CD8-positive, alpha-beta memory T cell (primary cell): Measurements from ENCODE around the gene BCR. TPM values are rescaled to one million over a fixed set of nuclear protein-coding genes. Genes with fewer than 3 reads are reported as not detected.
"Not testable (repeated sequence)": the region's sequence is repeated elsewhere in the genome, so short reads cannot be mapped to it uniquely, and the experiment has no call there.

Experiments used
- CTCF ChIA-PET: fragments of 350-600 bp; sonication (Branson Sonifier 250); formaldehyde crosslinking; loops from one replicate; lab custom pipeline; 2021; ENCODE audit warnings: antibody characterized with exemption; lab: Charles Lee
- POLR2A ChIA-PET: fragments of 350-600 bp; sonication (Branson Sonifier 250); formaldehyde crosslinking; loops from one replicate; lab custom pipeline; 2021; ENCODE audit warnings: antibody characterized with exemption; lab: Charles Lee
- DNase-seq, 5 donors: peaks; one replicate each; pipeline versions ENCODE4 v3.0.0 to v3.0.0-alpha.2; 2020 to 2022; ENCODE audit warnings: mixed read lengths in 1 of 5
- H3K27ac ChIP-seq: one replicate; pipeline ENCODE4 v1.7.0; 2013; ENCODE audit warnings: low read depth, mild to moderate bottlenecking, low read length, moderate library complexity
- H3K27me3 ChIP-seq: 2 replicates; pipeline ENCODE4 v1.7.0; 2013; ENCODE audit warnings: low read length, mild to moderate bottlenecking; ENCODE audit not compliant: insufficient read depth, poor library complexity, severe bottlenecking
- H3K36me3 ChIP-seq: 2 replicates; pipeline ENCODE4 v1.7.0; 2013; ENCODE audit warnings: mild to moderate bottlenecking, low read length, moderate library complexity; ENCODE audit not compliant: insufficient read depth
- H3K4me1 ChIP-seq: 2 replicates; pipeline ENCODE4 v1.7.0; 2013; ENCODE audit warnings: mild to moderate bottlenecking, low read length, moderate library complexity; ENCODE audit not compliant: insufficient read depth
- H3K4me3 ChIP-seq: 2 replicates; pipeline ENCODE4 v1.7.0; 2013; ENCODE audit warnings: mild to moderate bottlenecking, low read length
- H3K9me3 ChIP-seq: 2 replicates; pipeline ENCODE4 v1.7.0; 2013; ENCODE audit warnings: mild to moderate bottlenecking, low read length
- H3K27ac Mint-ChIP-seq, 8 donors: one replicate each; pipeline ENCODE4 v1.8.0; 2020 to 2021; ENCODE audit warnings: mixed read lengths in 8 of 8, mild to moderate bottlenecking in 6 of 8, inconsistent platforms in 3 of 8, moderate library complexity in 3 of 8
- H3K27me3 Mint-ChIP-seq, 2 donors: one replicate each; pipeline ENCODE4 v1.8.0; 2020 to 2021; ENCODE audit warnings: mixed read lengths in 2 of 2, mild to moderate bottlenecking in 1 of 2, moderate library complexity in 1 of 2
- H3K36me3 Mint-ChIP-seq, 3 donors: one replicate each; pipeline ENCODE4 v1.8.0; 2020 to 2021; ENCODE audit warnings: mixed read lengths in 3 of 3, inconsistent platforms in 1 of 3, mild to moderate bottlenecking in 1 of 3
- H3K4me1 Mint-ChIP-seq, 3 donors: one replicate each; pipeline ENCODE4 v1.8.0; 2020 to 2021; ENCODE audit warnings: mixed read lengths in 3 of 3, inconsistent platforms in 1 of 3, mild to moderate bottlenecking in 1 of 3
- H3K4me3 Mint-ChIP-seq, 7 donors: one replicate each; pipeline ENCODE4 v1.8.0; 2020 to 2021; ENCODE audit warnings: mixed read lengths in 7 of 7, mild to moderate bottlenecking in 6 of 7, moderate library complexity in 4 of 7, inconsistent platforms in 2 of 7
- H3K9me3 Mint-ChIP-seq, 5 donors: one replicate each; pipeline ENCODE4 v1.8.0; 2020 to 2022; ENCODE audit warnings: mixed read lengths in 5 of 5, mild to moderate bottlenecking in 3 of 5, moderate library complexity in 2 of 5, inconsistent platforms in 1 of 5
- polyA plus RNA-seq: library from polyadenylated mRNA; unstranded; fragments of 300-500 nt; fragmentation: Illumina TruSeq; gene quantifications from one replicate; pipeline ENCODE4 v1.2.3, GENCODE V29; 2021
- total RNA-seq, 2 experiments: library from RNA; stranded (reverse); gene quantifications; one replicate each; pipeline ENCODE4 v1.2.3, GENCODE V29; 2021

BCR gene
- 10 to 100 TPM; 33.2 to 34.7 TPM for total RNA-seq
- 18.4 TPM for polyA plus RNA-seq

DNA sequence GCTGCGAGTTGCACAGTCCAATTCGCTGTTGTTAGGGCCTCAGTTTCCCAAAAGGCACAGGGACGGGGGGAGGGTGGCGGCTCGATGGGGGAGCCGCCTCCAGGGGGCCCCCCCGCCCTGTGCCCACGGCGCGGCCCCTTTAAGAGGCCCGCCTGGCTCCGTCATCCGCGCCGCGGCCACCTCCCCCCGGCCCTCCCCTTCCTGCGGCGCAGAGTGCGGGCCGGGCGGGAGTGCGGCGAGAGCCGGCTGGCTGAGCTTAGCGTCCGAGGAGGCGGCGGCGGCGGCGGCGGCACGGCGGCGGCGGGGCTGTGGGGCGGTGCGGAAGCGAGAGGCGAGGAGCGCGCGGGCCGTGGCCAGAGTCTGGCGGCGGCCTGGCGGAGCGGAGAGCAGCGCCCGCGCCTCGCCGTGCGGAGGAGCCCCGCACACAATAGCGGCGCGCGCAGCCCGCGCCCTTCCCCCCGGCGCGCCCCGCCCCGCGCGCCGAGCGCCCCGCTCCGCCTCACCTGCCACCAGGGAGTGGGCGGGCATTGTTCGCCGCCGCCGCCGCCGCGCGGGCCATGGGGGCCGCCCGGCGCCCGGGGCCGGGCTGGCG, at the start of gene BCR:
BCR (plus strand) TSS at position 209 of the 592 bp plus-strand sequence. CDS start 452 bp downstream, outside the sequence.
- Histone ChIP-seq H3K4me1 (peaks cover 70% of the 10 kb centered on the region), H3K36me3 (peaks cover 8% of the 10 kb centered on the region), H3K27ac (peak within 1 kb of the TSS; percentile 82), H3K9me3 (peaks cover 7% of the 10 kb centered on the region), H3K4me3 (peak within 1 kb of the TSS; percentile 70), H3K27me3 (no peaks in the 10 kb centered on the region)
- peaks cover 0 to 8% (median 5%) of the 10 kb centered on the region in 5 donors for H3K9me3 Mint-ChIP-seq
- ChIA-PET POLR2A (interaction anchor here (0.6 to 2.2 kb wide), 2 partner anchors 63 to 102 kb away, joined by 4 to 12 read pairs; no protein-coding TSS in a partner anchor), CTCF (interaction anchor here (1.2 to 5.2 kb wide), 4 partner anchors 37 to 110 kb away, joined by 3 to 69 read pairs (median 18); no protein-coding TSS in a partner anchor)
- H3K36me3 Mint-ChIP-seq: peaks cover 0 to 8% (median 4%) of the 10 kb centered on the region in 3 donors
- DNase-seq: peak; percentile 50 to 73 (median 65)
- peaks cover 59 to 74% (median 62%) of the 10 kb centered on the region in 3 donors for H3K4me1 Mint-ChIP-seq
- H3K4me3 Mint-ChIP-seq: peak within 1 kb of the TSS; percentile 88 to 99 (median 95)
- H3K27me3 Mint-ChIP-seq: peaks cover 0 to 2% of the 10 kb centered on the region in 2 donors
- H3K27ac Mint-ChIP-seq: peak within 1 kb of the TSS; percentile 74 to 97 (median 92)

DNA sequence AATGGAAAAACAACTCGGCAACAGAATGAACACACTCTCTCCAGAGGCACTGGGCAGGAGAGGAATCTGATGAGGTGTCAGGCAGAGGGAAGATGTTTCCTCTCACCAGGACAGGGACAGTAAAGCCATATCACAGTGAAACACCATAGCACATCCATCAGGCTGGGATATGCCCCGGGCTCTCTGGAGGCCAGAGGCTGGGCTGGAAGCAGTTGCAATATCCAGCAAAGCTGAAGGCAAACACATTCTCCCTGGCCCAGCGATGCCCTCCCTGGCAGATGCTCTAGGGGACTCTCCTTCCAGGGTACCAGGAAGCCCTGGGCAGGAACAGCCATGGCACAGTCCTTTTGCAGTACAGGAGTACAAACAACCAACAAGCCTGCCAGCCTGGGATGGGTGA, 49.6 kb upstream of the BCR start:
- Mint-ChIP-seq H3K27me3 (no peaks in the 10 kb centered on the region), H3K27ac (peak overlapping the region in 1 of 8 donors; percentile 95), H3K4me3 (no peak overlapping the region), H3K4me1 (peaks cover 5 to 12% (median 9%) of the 10 kb centered on the region in 3 donors), H3K9me3 (no peaks in the 10 kb centered on the region), H3K36me3 (no peaks in the 10 kb centered on the region)
- Histone ChIP-seq H3K27ac (no peak overlapping the region), H3K27me3 (peaks cover 15% of the 10 kb centered on the region), H3K36me3 (no peaks in the 10 kb centered on the region), H3K9me3 (no peaks in the 10 kb centered on the region), H3K4me3 (no peak overlapping the region), H3K4me1 (no peaks in the 10 kb centered on the region)
- CTCF ChIA-PET: interaction anchor here (2.2 kb wide), 1 partner anchor 170 kb away, joined by 14 read pairs; no protein-coding TSS in a partner anchor
- no peak for DNase-seq
- POLR2A ChIA-PET: no interaction called here

DNA sequence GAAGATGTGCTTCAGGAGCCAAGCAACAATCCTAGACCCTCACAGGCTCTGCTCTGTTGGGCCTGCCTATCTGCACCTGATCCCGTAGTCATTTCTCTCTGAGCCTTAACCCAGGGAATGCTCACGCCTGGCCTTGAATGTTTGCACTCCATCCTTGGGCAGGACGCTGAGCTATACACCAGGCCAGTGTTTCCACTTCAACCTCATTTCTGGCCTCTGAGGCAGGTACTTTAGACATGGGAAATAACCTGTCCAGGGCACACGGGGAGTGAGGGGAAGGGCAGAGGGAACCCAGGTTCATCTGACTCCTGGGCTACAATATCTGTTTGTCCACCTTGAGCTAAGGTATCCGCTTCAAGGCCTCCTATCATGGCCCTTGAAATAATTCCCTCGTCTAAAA, 48.4 kb upstream of the BCR start:
- DNase-seq: no peak
- Histone ChIP-seq H3K27me3 (peaks cover 15% of the 10 kb centered on the region), H3K4me3 (no peak overlapping the region), H3K36me3 (no peaks in the 10 kb centered on the region), H3K9me3 (no peaks in the 10 kb centered on the region), H3K27ac (no peak overlapping the region), H3K4me1 (peaks cover 11% of the 10 kb centered on the region)
- H3K4me3 Mint-ChIP-seq: no peak overlapping the region
- no peaks in the 10 kb centered on the region for H3K9me3 Mint-ChIP-seq
- H3K27me3 Mint-ChIP-seq: no peaks in the 10 kb centered on the region
- peaks cover 11 to 24% (median 20%) of the 10 kb centered on the region in 3 donors for H3K4me1 Mint-ChIP-seq
- H3K27ac Mint-ChIP-seq: peak overlapping the region in 1 of 8 donors; percentile 54
- CTCF ChIA-PET: interaction anchor here (0.9 to 2.2 kb wide), 6 partner anchors 9 to 177 kb away, joined by 3 to 14 read pairs (median 5); partner anchors contain the start of gene RSPH14
- POLR2A ChIA-PET: interaction anchor here (0.6 kb wide), 1 partner anchor 145 kb away, joined by 6 read pairs; no protein-coding TSS in a partner anchor
- H3K36me3 Mint-ChIP-seq: no peaks in the 10 kb centered on the region

DNA sequence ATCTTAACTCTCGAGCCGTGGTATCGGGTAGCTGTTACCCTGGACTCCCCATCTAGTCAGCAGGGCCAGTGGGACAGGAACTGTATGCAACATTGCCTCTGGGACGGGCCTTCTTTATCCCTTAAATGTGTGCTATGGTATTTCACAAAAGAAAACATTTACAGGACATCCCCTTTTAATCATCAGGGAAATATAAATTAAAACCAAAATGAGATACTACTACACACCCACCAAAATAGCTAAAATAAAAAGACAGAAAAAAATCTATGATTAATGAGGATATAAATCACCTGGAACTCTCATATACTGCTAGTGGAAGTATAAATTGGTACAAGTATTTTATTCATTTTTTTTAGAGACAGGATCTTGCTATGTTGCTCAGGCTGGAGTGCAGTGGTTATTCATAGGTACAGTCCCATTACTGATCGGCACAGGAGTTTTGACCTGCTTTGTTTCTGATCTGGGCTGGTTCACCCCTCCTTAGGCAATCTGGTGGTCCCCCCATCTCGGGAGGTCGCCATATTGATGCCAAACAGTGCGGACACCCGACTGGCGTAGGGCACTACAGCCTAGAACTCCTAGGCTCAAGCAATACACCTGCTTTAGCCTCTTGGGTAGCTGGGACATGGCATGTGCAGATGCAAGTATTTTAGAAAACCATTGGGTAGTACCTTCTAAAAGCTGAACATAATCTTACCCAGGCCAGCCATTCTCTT, 47.8 kb upstream of the BCR start:
- H3K36me3 Mint-ChIP-seq: no peaks in the 10 kb centered on the region
- H3K27me3 ChIP-seq: peaks cover 15% of the 10 kb centered on the region
- H3K4me3 ChIP-seq: no peak overlapping the region
- peak overlapping the region in 1 of 8 donors; percentile 54 for H3K27ac Mint-ChIP-seq
- H3K4me1 Mint-ChIP-seq: peaks cover 17 to 30% (median 26%) of the 10 kb centered on the region in 3 donors
- POLR2A ChIA-PET: interaction anchor here (0.6 kb wide), 1 partner anchor 144 kb away, joined by 6 read pairs; no protein-coding TSS in a partner anchor
- no peak for DNase-seq
- no peaks in the 10 kb centered on the region for H3K36me3 ChIP-seq
- H3K4me1 ChIP-seq: peaks cover 17% of the 10 kb centered on the region
- no peaks in the 10 kb centered on the region for H3K9me3 Mint-ChIP-seq
- no peaks in the 10 kb centered on the region for H3K9me3 ChIP-seq
- no peak overlapping the region for H3K4me3 Mint-ChIP-seq
- H3K27ac ChIP-seq: no peak overlapping the region
- CTCF ChIA-PET: interaction anchor here (0.9 to 2.2 kb wide), 6 partner anchors 9 to 177 kb away, joined by 3 to 14 read pairs (median 5); partner anchors contain the start of gene RSPH14
- H3K27me3 Mint-ChIP-seq: no peaks in the 10 kb centered on the region

DNA sequence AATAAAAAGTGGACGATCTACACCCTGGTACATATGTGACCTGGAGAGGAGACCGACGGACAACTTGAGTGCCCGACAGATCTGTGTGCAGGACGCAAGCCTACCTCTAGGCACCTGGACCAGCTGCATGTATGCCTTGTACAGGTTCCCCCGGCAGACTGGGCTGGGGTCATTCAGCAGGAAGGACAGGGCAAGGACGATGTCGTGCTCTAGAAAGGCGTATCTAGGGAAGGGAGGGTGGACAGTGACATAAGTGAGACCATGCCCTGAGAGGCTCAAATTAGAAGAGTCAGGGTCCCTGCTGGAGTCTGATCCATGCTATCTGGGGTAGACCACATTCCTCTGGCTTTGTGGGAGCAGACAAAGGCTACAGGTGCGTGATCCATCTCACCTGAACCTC, 46.4 kb upstream of the BCR start:
- no peak for DNase-seq
- no peaks in the 10 kb centered on the region for H3K9me3 ChIP-seq
- no peaks in the 10 kb centered on the region for H3K36me3 ChIP-seq
- peak overlapping the region in 1 of 7 donors; percentile 36 for H3K4me3 Mint-ChIP-seq
- H3K4me3 ChIP-seq: no peak overlapping the region
- H3K36me3 Mint-ChIP-seq: no peaks in the 10 kb centered on the region
- H3K27ac ChIP-seq: no peak overlapping the region
- peaks cover 26 to 38% (median 36%) of the 10 kb centered on the region in 3 donors for H3K4me1 Mint-ChIP-seq
- H3K27me3 Mint-ChIP-seq: no peaks in the 10 kb centered on the region
- peaks cover 15% of the 10 kb centered on the region for H3K27me3 ChIP-seq
- H3K27ac Mint-ChIP-seq: peak overlapping the region in 7 of 8 donors; percentile 7 to 79 (median 47)
- H3K9me3 Mint-ChIP-seq: no peaks in the 10 kb centered on the region
- peaks cover 31% of the 10 kb centered on the region for H3K4me1 ChIP-seq
- ChIA-PET CTCF (interaction anchor here (0.6 to 1.3 kb wide), 2 partner anchors 10 to 39 kb away, joined by 3 to 4 read pairs; no protein-coding TSS in a partner anchor), POLR2A (no interaction called here)

DNA sequence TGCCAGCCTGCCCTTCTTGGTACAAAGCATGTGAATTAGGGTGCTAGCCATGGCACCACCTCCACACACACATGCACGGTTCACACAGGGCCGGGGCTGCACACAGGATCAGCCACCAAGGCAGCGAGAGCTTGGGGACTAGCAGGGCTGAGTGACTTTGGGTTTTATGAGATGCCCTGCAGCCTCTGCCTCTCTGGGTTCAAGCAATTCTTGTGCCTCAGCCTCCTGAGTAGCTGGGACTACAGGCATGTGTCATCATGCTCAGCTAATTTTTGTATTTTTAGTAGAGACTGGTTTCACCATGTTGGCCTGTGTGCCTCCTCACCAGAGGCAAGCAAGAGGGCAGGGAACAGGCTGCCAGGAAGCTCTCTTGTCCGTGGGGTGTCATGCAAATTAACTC, 43.3 kb upstream of the BCR start:
- Mint-ChIP-seq H3K4me1 (peaks cover 54 to 67% (median 56%) of the 10 kb centered on the region in 3 donors), H3K4me3 (peak overlapping the region in 4 of 7 donors; percentile 66 to 78 (median 72)), H3K27ac (peak overlapping the region; percentile 96 to 100 (median 99))
- H3K36me3 ChIP-seq, H3K9me3 ChIP-seq, H3K27me3 ChIP-seq, H3K27me3 Mint-ChIP-seq, H3K36me3 Mint-ChIP-seq, H3K4me3 ChIP-seq, H3K9me3 Mint-ChIP-seq, POLR2A ChIA-PET, DNase-seq: not testable (repeated sequence)
- peaks cover 52% of the 10 kb centered on the region for H3K4me1 ChIP-seq
- H3K27ac ChIP-seq: peak overlapping the region; percentile 69
- CTCF ChIA-PET: interaction anchor here (1.4 to 1.8 kb wide), 2 partner anchors 145 to 177 kb away, joined by 5 to 9 read pairs; no protein-coding TSS in a partner anchor

DNA sequence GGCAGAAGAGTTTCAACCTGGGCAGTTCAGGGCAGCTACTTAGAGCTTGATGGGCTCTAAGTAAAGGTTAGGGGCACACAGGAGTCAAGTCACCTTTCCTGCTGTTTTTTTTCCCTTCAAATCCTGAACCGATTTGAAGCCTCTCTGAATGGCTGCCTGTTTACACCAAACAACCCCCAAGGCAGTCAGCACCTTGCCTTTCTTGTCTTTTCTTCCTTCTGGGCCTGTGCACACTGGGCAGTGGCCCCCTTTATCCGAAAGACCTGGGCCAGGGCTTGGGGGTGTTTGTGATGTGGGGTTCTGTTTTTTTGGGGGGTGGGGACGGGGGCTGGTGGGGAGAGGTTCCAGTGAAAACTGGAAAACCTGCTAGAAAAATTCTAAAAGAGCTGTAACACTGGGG, 42.8 kb upstream of the BCR start:
- ChIA-PET CTCF (interaction anchor here (1.0 to 2.0 kb wide), 5 partner anchors 10 to 328 kb away, joined by 3 to 10 read pairs (median 5); no protein-coding TSS in a partner anchor), POLR2A (interaction anchor here (0.8 to 1.0 kb wide), 2 partner anchors 106 to 1290 kb away, joined by 3 to 4 read pairs; partner anchors contain the start of gene ADORA2A)
- H3K36me3 ChIP-seq: no peaks in the 10 kb centered on the region
- H3K9me3 ChIP-seq: no peaks in the 10 kb centered on the region
- Mint-ChIP-seq H3K36me3 (no peaks in the 10 kb centered on the region), H3K27ac (peak overlapping the region; percentile 96 to 100 (median 99)), H3K27me3 (peaks cover 0 to 3% of the 10 kb centered on the region in 2 donors), H3K4me3 (peak overlapping the region; percentile 66 to 88 (median 75)), H3K9me3 (peaks cover 0 to 2% (median 0%) of the 10 kb centered on the region in 5 donors), H3K4me1 (peaks cover 59 to 71% (median 61%) of the 10 kb centered on the region in 3 donors)
- peaks cover under 1% of the 10 kb centered on the region for H3K27me3 ChIP-seq
- H3K4me3 ChIP-seq: no peak overlapping the region
- H3K4me1 ChIP-seq: peaks cover 56% of the 10 kb centered on the region
- no peak for DNase-seq
- peak overlapping the region; percentile 69 for H3K27ac ChIP-seq
